Heart left ventricle (tissue), 16 donors: ENCODE data around the gene SLC2A4RG. TPM values are rescaled to one million over a fixed set of nuclear protein-coding genes. Genes with fewer than 3 reads are reported as not detected.

Experiments used
- ATAC-seq, 4 donors: fragments of 200-7000 bp; cut with Tn5 transposase; one replicate each; pipeline ENCODE4 v1.9.1; 2020 to 2022; ENCODE audit warnings: moderate library complexity in 4 of 4, mild to moderate bottlenecking in 3 of 4, moderate number of reproducible peaks in 1 of 4
- DNase-seq, 5 donors: peaks; one replicate each; pipeline ENCODE4 v3.0.0-alpha.2; 2020
- H3K27ac ChIP-seq, 12 donors: fragments of 200-600 bp; sonication (generic) in 4 of 12; one replicate each; pipeline versions ENCODE4 v1.5.0 to v1.8.0; 2016 to 2022; ENCODE audit warnings: mild to moderate bottlenecking in 2 of 12
- H3K27me3 ChIP-seq, 9 donors: fragments of 200-600 bp; sonication (generic) in 2 of 9; one replicate each; pipeline versions ENCODE4 v1.5.1 to v1.8.0; 2016 to 2022; ENCODE audit warnings: mild to moderate bottlenecking in 3 of 9
- H3K36me3 ChIP-seq, 9 donors: fragments of 200-600 bp; sonication (generic) in 2 of 9; one replicate each; pipeline versions ENCODE4 v1.5.0 to v1.8.0; 2018 to 2022; ENCODE audit warnings: mild to moderate bottlenecking in 2 of 9
- H3K4me1 ChIP-seq, 12 donors: fragments of 200-600 bp; sonication (generic) in 4 of 12; one replicate each; pipeline versions ENCODE4 v1.5.0 to v1.8.0; 2016 to 2022; ENCODE audit warnings: mild to moderate bottlenecking in 3 of 12
- H3K4me3 ChIP-seq, 12 donors: fragments of 200-600 bp; sonication (generic) in 4 of 12; one replicate each; pipeline versions ENCODE4 v1.5.0 to v1.8.0; 2017 to 2022; ENCODE audit warnings: mild to moderate bottlenecking in 9 of 12, moderate library complexity in 4 of 12
- H3K9me3 ChIP-seq, 12 donors: fragments of 200-600 bp; sonication (generic) in 4 of 12; one replicate each; pipeline versions ENCODE4 v1.5.0 to v1.8.0; 2016 to 2022; ENCODE audit warnings: mild to moderate bottlenecking in 1 of 12
- CTCF ChIP-seq, 12 donors: fragments of 200-600 bp; sonication (generic) in 4 of 12; IDR thresholded peaks; one replicate each; pipeline versions ENCODE4 v1.5.0 to v1.8.0; 2018 to 2022; ENCODE audit warnings: antibody characterized with exemption in 12 of 12, mild to moderate bottlenecking in 5 of 12
- POLR2A ChIP-seq, 2 donors: fragments of 450-650 bp; IDR thresholded peaks; one replicate each; pipeline ENCODE4 v1.6.1; 2017; ENCODE audit warnings: antibody characterized with exemption in 2 of 2, mild to moderate bottlenecking in 2 of 2, moderate library complexity in 2 of 2
- WGBS, 4 donors: extraction: QIAGEN DNeasy Blood & Tissue Kit in 2 of 4; methylation state at CpG; one replicate each; pipeline versions ENCODE4 v1.1.5 to v1.1.7; 2013 to 2018; 5-methylcytosine and 5-hydroxymethylcytosine counted together
- intact Hi-C, 10 donors: fragments of 100-400 bp; cut with DNase I; formaldehyde crosslinking; loops; one replicate each; pipeline versions ENCODE4 v1.11.1 to v1.14.2; 2022
- polyA plus RNA-seq, 2 donors: library from polyadenylated mRNA; stranded (reverse); fragments of 200-250 nt; gene quantifications; one replicate each; pipeline ENCODE4 v1.2.3, GENCODE V29; 2013
- total RNA-seq, 9 donors: library from RNA; depleted of rRNA in 2 of 9; stranded (reverse); fragments of >200 nt in 2 of 9; fragmentation: NEBNext Ultra II Directional in 3 of 9; extraction: Animal tissue kit (Norgen Biotek cat#: 25700) in 3 of 9; gene quantifications; one replicate each; pipeline versions ENCODE4 v1.1.0 to v1.2.4, GENCODE V29; 2016 to 2023
- donor health status: ischemic (EF 13 %, LVEDD 7.1; RV severe dilation, severe dysfunction).
- donor health status: healthy with polysubstance abuse.
- donor health status: DM: no; HTN: yes; CAD: no.
- donor health status: DM: no; HTN: no; CAD: no.
- donor health status: ischemic (EF 25% LVEDD 6.9; RV normal size, moderate dysfunction).
- donor health status: ischemic (EF 25% LVEDD 5.7; RV mildly dilated, moderate dysfunction).
- donor health status: healthy.
- donor health status: DM: yes; HTN: yes; CAD: no.
- donor health status: ischemic (EF 35%, LVEDD 5.7; RV mildly dilated, moderate dysfunction).
- donor health status: nonischemic (EF 11% LVEDD 7.7; RV severe dilation, severe dysfunction).
- donor health status: DM: yes; HTN: yes; CAD: no.
- donor health status: PGD.
- donor health status: ischemic (EF 29% LVEDD 5.4; RV normal size, mild dysfunction).
- donor health status: nonischemic (EF 23%, LVEDD 6.1; RV moderate dilation, normal function).

Gene SLC2A4RG
- total and polyA plus RNA-seq, 11 donors: 18.3 to 82.5 (median 70.7) TPM

GRCh38 chr20:63700199-63701050, 39.2 kb upstream of the SLC2A4RG start:
- Histone ChIP-seq H3K4me1 (peaks cover 11 to 50% (median 36%) of the 10 kb centered on the region in 12 donors), H3K27me3 (no peaks in the 10 kb centered on the region), H3K36me3 (peaks cover 0 to 47% (median 27%) of the 10 kb centered on the region in 9 donors), H3K9me3 (no peaks in the 10 kb centered on the region), H3K27ac (peak overlapping the region in 5 of 12 donors; percentile 60 to 89 (median 79)), H3K4me3 (no peak overlapping the region)
- TF ChIP-seq CTCF (IDR thresholded peaks at IDR 0.05): no peak
- intact Hi-C loops: no loop called here
- 87 to 91% (median 89%) methylated on average over 32 to 43 of the region's 43 CpGs for WGBS, 4 donors
- DNase-seq: peak in 2 of 5 donors; percentile 20 to 27
- no peak for ATAC-seq

GRCh38 chr20:63701051-63701328, 38.6 kb upstream of the SLC2A4RG start:
- no peaks in the 10 kb centered on the region for H3K9me3 ChIP-seq
- intact Hi-C loops: no loop called here
- whole genome bisulfite sequencing, 4 donors: 75 to 87% (median 84%) methylated on average over 3 to 5 of the region's 5 CpGs
- peak overlapping the region in 2 of 12 donors; percentile 79 to 89 for H3K27ac ChIP-seq
- ATAC-seq (no peak), DNase-seq (no peak)
- peaks cover 9 to 50% (median 32%) of the 10 kb centered on the region in 12 donors for H3K4me1 ChIP-seq
- H3K4me3 ChIP-seq: no peak overlapping the region
- H3K36me3 ChIP-seq: peaks cover 0 to 50% (median 32%) of the 10 kb centered on the region in 9 donors
- TF ChIP-seq POLR2A (IDR thresholded peaks at IDR 0.05) (no peak), CTCF (IDR thresholded peaks at IDR 0.05) (no peak)
- H3K27me3 ChIP-seq: no peaks in the 10 kb centered on the region

GRCh38 chr20:63701329-63702035, 38.1 kb upstream of the SLC2A4RG start:
- DNase-seq: peak in 1 of 5 donors; percentile 43
- peaks cover 0 to 55% (median 37%) of the 10 kb centered on the region in 9 donors for H3K36me3 ChIP-seq
- H3K27me3 ChIP-seq: no peaks in the 10 kb centered on the region
- no peaks in the 10 kb centered on the region for H3K9me3 ChIP-seq
- no peak for ATAC-seq
- peak overlapping the region in 2 of 12 donors; percentile 79 to 89 for H3K27ac ChIP-seq
- no peak overlapping the region for H3K4me3 ChIP-seq
- TF ChIP-seq CTCF (IDR thresholded peaks at IDR 0.05) (no peak), POLR2A (IDR thresholded peaks at IDR 0.05) (no peak)
- 68 to 78% (median 75%) methylated on average over 8 to 14 of the region's 14 CpGs for WGBS, 4 donors
- H3K4me1 ChIP-seq: peaks cover 12 to 50% (median 32%) of the 10 kb centered on the region in 12 donors
- intact Hi-C loops: no loop called here

GRCh38 chr20:63702036-63702665, 37.4 kb upstream of the SLC2A4RG start:
- Histone ChIP-seq H3K9me3 (no peaks in the 10 kb centered on the region), H3K4me1 (peaks cover 9 to 49% (median 32%) of the 10 kb centered on the region in 12 donors), H3K27me3 (no peaks in the 10 kb centered on the region), H3K36me3 (peaks cover 0 to 53% (median 38%) of the 10 kb centered on the region in 9 donors), H3K27ac (peak overlapping the region in 1 of 12 donors; percentile 79), H3K4me3 (no peak overlapping the region)
- ATAC-seq (no peak), DNase-seq (peak in 1 of 5 donors; percentile 47)
- intact Hi-C loops: no loop called here
- WGBS, 4 donors: 91 to 92% (median 92%) methylated on average over 7 to 16 of the region's 16 CpGs
- no peak for TF ChIP-seq CTCF (IDR thresholded peaks at IDR 0.05)
- no peak for TF ChIP-seq POLR2A (IDR thresholded peaks at IDR 0.05)
